GM19351 (cell line): Measurements from ENCODE around the gene EPX.
"Not testable (repeated sequence)": the region's sequence is repeated elsewhere in the genome, so short reads cannot be mapped to it uniquely, and the experiment has no call there.

Source experiments
- ATAC-seq: cut with Tn5 transposase; IDR thresholded peaks from one replicate; pipeline ENCODE4 v1.9.1; 2021; ENCODE audit warnings: mild to moderate bottlenecking, moderate library complexity; ENCODE audit not compliant: unreplicated experiment

The EPX gene

GRCh38 chr17:58192612-58193011 lies at the start of gene EPX:
Gene EPX, plus strand, starts transcription at chr17:58192726. Its CDS starts 121 bp downstream, at chr17:58192847.
- no peak for ATAC-seq

- ATAC-seq = not testable (repeated sequence)
Measured at GRCh38 chr17:58143335-58143734, 49.2 kb upstream of the EPX start.

- no peak for ATAC-seq
Measured at GRCh38 chr17:58144801-58145200, 47.7 kb upstream of the EPX start.

- ATAC-seq = no peak
Measured at GRCh38 chr17:58147930-58148434, 44.5 kb upstream of the EPX start, which contains the start of gene OR4D1. Gene OR4D1, plus strand, starts transcription at chr17:58148384. Its CDS starts 6,770 bp downstream, at chr17:58155154.

- no peak for ATAC-seq
Measured at GRCh38 chr17:58148609-58149008, 43.9 kb upstream of the EPX start.

- no peak for ATAC-seq
Measured at GRCh38 chr17:58150394-58150793, 42.1 kb upstream of the EPX start.

- ATAC-seq = no peak
Measured at GRCh38 chr17:58153046-58153445, 39.5 kb upstream of the EPX start.

- ATAC-seq = no peak
Measured at GRCh38 chr17:58153671-58154070, 38.9 kb upstream of the EPX start.

GRCh38 chr17:58156839-58157803 lies 35.4 kb upstream of the EPX start:
- no peak for ATAC-seq

GRCh38 chr17:58158181-58158580 lies 34.3 kb upstream of the EPX start:
- no peak for ATAC-seq

- no peak for ATAC-seq
Measured at GRCh38 chr17:58161566-58161965, 31.0 kb upstream of the EPX start.

- ATAC-seq = no peak
Measured at GRCh38 chr17:58165981-58166380, 26.5 kb upstream of the EPX start.

- ATAC-seq = no peak
Measured at GRCh38 chr17:58166682-58167081, 25.8 kb upstream of the EPX start, which contains the start of gene OR4D2. Gene OR4D2, plus strand, starts transcription at chr17:58166982. Its CDS starts 2,674 bp downstream, at chr17:58169656.

- no peak for ATAC-seq
Measured at GRCh38 chr17:58170622-58171021, 21.9 kb upstream of the EPX start.

GRCh38 chr17:58172369-58173071 lies 20.0 kb upstream of the EPX start:
- ATAC-seq = no peak

- no peak for ATAC-seq
Measured at GRCh38 chr17:58174871-58175270, 17.7 kb upstream of the EPX start.

GRCh38 chr17:58176200-58176599 lies 16.3 kb upstream of the EPX start:
- no peak for ATAC-seq

GRCh38 chr17:58181796-58182195 lies 10.7 kb upstream of the EPX start:
- ATAC-seq = no peak

GRCh38 chr17:58183514-58183913 lies 9.0 kb upstream of the EPX start:
- ATAC-seq = no peak

- ATAC-seq = no peak
Measured at GRCh38 chr17:58184308-58184985, 8.1 kb upstream of the EPX start.
